Kidney tubule cell (primary cell): ENCODE measurements around the gene SH3D19.
"Not testable (repeated sequence)": the region's sequence is repeated elsewhere in the genome, so short reads cannot be mapped to it uniquely, and the experiment has no call there.

Experiments used
- DNase-seq: peaks from one replicate; pipeline ENCODE4 v3.0.0-alpha.2; 2018; ENCODE audit warnings: low spot score

Gene SH3D19

DNA sequence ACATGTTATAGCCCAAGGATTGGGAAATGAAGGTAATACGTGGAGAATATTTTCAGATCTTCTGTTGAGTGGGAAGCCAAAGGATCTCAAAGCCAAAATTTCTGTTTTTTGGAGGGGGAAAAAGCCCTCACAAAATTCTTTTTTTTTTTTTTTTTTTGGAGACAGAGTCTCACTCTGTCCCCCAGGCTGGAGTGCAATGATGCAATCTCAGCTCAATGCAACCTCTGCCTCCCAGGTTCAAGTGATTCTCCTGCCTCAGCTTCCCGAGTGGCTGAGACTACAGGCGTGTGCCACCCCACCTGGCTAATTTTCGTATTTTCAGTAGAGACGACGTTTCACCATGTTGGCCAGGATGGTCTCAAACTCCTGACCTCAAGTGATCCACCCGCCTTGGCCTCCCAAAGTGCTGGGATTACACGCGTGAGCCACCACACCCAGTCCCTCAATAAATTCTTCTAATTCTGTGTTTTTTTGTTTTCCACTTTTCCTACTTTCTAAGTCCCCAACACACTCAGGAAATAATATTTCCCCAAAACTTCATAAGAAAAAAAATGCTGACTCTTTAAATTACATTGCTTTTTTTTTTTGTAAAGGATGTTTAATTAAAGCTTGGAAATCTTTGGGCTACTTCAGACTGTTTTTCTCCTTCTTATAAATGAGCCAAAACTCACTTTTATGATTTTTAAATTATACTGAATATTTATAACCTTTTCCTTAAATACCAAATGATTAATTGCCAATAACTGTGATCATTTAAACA is 174.4 kb downstream of the SH3D19 start:
- no peak for DNase-seq

DNA sequence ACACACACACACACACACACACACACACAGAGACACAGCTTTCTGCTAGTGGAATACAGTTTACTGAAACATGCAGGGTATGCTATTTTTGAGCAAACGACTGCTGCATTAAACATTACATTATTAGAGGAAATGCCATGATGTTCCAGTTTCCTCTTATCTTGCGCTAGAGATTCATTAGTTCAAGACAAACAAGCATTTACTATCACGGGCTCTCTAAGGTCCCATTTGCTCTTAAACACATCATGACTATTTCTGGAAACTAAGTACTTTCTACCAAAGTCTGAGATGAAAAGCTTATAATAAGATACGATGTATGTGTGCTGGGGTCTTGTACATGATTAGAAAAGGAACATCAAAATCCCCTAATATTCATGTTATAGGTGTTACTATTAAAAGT is 177.1 kb downstream of the SH3D19 start:
- no peak for DNase-seq

GRCh38 chr4:151147000-151147399 is 178.4 kb downstream of the SH3D19 start:
- DNase-seq = no peak

GRCh38 chr4:151144329-151145072 is 180.9 kb downstream of the SH3D19 start:
- no peak for DNase-seq

GRCh38 chr4:151143811-151144210 is 181.6 kb downstream of the SH3D19 start:
- DNase-seq = no peak

DNA sequence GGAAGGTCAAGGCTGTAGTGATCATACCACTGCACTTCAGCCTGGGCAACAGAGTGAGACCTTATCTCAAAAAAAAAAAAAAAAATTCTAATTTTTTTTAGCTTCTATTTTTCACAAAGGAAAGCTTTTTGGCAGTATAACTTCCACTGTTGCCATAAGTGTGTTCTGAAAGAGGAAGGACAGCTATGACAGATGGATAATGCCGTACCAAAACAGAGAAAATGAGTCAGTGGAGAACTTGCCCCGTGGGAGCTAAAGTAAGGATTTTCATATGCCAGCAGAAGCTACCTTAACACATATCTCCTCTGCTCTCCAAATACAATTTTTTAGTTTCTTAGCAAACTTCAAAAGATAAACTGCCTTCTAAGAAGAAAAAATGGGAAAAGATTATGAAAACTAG is 182.2 kb downstream of the SH3D19 start:
- no peak for DNase-seq

DNA sequence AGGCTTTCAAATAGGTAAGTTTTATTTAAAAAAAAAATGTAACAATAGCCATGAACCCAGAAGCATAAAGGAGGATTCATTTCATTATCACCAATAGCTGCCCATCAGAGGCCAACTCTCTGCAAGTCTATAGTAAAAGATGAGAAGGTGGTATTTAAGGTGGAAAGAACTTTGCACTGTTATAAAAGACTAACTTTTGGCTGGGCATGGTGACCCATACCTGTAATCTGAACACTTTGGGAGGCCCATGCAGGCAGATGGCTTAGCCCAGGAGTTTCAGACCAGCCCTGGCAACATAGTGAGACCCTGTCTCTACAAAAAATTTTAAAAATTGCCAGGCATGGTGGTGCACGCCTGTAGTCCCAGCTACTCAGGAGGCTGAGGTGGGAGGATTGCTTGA is 182.6 kb downstream of the SH3D19 start:
- DNase-seq = no peak

GRCh38 chr4:151139814-151140213 is 185.6 kb downstream of the SH3D19 start:
- DNase-seq = no peak

GRCh38 chr4:151136048-151136447 is 189.4 kb downstream of the SH3D19 start:
- DNase-seq = not testable (repeated sequence)

DNA sequence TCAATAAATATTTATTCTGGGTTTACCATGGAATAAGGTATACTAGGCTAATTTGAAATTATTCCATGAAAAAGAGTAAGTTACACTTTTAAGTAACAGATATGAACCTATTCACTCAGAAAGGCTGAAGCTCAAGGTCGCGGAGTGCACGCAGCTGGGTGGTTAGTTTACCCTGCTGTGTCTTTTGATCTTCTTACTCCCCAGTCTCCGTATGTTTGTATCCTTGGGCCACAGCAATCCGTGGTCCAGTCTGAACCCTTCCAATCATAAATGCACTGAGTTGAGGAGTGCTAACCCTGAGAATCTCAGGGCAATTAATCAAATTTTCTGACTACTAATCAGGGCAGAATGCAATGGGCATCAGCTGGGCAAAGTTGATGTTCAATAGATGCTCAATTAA is 192.1 kb downstream of the SH3D19 start:
- no peak for DNase-seq

DNA sequence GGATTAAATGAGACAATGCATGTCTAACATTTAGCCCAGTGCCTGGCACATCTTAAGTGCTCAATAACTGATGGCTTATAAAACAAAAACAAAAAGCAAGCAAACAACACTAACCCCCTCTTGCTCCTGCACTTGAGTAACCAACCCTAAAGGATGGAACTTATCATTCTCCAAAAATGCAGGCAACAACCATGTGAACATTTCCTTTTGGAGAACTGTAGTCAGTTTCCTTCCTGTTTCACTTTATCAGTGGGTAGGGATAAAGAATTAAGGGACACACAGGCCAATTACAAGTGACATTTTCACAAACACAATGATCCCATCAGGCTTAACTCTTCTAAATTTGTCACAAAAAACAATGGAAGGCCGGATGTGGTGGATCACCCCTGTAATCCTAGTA is 195.6 kb downstream of the SH3D19 start:
- peak; percentile 51 for DNase-seq

DNA sequence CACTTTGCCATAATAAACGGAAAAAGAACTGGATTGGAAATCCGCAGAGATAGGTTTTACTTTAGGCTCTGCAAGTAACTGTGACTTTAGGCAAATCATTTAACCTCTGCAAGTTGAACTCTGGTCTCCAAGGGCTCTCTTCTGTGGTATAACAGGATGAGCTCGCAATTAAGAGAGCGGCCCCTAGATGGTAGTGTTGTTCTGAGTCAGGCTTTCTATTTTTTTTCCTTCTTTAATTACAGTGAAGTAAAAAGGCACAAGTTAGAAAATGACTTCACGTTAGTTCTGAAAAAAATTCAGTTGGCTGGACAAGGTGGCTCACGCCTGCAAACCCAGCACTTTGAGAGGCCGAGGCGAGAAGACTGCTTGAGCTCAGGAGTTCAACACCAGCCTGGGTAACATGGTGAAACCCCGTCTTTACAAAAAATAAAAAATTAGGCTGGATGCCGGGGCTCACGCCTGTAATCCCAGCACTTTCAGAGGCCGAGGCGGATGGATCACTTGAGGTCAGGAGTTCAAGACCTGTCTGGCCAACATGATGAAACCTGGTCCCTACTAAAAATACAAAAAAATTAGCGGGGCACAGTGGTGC is 207.9 kb downstream of the SH3D19 start:
- peak; percentile 68 for DNase-seq

- DNase-seq = no peak
Measured at GRCh38 chr4:151114986-151115385, 210.4 kb downstream of the SH3D19 start.

- no peak for DNase-seq
Measured at GRCh38 chr4:151114338-151114737, 211.1 kb downstream of the SH3D19 start.

DNA sequence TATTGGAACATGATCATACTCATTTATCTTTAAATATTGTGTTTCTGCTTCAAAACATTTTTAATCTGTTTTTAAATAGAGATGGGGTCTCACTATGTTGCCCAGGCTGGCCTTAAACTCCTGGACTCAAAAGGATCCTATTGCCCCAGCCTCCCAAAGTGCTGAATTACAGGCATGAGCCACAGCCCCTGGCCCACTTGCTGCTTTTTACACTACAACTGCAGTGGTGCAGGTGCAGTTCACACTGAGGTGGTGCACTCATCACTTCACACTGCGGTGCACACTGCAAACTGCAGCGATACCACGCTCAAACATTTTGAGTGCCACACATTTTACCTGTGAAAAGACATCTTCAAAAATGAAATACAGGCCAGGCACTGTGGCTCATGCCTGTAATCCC is 215.2 kb downstream of the SH3D19 start:
- DNase-seq = no peak

DNA sequence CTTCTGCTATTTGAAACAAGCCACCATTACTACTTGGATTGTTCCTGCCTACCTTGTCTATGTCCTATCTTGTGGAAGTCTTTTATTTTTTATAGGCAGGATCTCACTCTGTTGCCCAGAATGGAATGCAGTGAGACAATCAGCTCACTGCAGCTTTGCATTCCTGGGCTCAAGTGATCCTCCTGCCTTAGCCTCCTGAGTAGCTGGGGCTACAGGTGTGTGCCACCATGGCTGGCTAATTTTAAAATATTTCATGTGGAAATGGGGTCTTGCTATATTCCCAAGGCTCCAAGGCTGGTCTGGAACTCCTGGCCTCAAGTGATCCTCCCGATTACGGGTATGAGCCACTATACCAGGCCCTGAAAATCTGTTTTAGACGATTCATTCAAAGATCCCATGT is 218.3 kb downstream of the SH3D19 start:
- DNase-seq = no peak

DNA sequence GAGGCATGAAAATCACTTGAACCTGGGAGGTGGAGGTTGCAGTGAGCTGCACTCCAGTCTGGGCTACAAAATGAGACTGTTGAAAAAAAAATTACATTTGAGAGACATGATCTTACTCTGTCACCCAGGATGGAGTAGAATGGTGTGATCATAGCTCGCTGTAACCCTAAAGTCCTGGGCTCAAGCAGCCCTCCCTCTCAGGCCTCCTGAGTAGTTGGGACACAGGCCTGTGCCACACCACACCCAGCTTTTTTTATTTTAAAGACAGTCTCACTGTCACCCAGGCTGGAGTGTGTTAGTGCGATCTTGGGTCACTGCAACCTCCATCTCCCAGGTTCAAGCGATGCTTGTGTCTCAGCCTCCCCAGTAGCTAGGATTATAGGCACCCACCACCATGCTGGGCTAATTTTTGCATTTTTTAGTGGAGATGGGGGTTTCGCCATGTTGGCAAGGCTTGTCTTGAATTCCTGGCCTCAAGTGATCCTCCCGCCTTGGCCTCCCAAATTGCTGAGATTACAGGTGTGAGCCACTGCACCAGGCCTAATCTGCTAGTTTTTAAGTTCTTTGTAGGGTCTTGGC is 219.9 kb downstream of the SH3D19 start:
- no peak for DNase-seq

GRCh38 chr4:151104621-151105020 is 220.8 kb downstream of the SH3D19 start:
- DNase-seq = no peak

- DNase-seq = no peak
Measured at GRCh38 chr4:151103758-151104157, 221.6 kb downstream of the SH3D19 start.

GRCh38 chr4:151100531-151100930 is 224.9 kb downstream of the SH3D19 start:
- DNase-seq = no peak

DNA sequence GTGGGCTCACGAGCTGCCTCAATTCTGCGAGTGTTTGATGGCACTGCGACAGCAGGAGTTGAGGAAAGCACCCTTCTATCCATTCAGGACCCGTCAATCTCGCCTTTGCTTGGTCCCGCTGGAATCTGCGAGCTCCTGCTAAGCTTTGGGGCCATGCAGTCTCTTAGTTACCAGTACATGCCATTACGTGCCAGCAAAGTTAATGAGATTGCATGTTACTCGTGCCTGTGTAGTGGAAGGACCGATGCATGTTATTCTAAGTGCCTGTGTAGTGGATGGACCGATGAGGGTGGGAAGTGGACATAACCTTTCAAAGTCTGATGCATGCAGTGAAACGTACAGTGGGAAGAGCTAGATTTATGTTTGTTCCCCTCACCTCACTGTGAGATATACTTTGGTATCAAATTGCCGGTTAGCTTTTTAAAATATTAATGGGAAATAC is 225.4 kb downstream of the SH3D19 start:
- peak; percentile 32 for DNase-seq

DNA sequence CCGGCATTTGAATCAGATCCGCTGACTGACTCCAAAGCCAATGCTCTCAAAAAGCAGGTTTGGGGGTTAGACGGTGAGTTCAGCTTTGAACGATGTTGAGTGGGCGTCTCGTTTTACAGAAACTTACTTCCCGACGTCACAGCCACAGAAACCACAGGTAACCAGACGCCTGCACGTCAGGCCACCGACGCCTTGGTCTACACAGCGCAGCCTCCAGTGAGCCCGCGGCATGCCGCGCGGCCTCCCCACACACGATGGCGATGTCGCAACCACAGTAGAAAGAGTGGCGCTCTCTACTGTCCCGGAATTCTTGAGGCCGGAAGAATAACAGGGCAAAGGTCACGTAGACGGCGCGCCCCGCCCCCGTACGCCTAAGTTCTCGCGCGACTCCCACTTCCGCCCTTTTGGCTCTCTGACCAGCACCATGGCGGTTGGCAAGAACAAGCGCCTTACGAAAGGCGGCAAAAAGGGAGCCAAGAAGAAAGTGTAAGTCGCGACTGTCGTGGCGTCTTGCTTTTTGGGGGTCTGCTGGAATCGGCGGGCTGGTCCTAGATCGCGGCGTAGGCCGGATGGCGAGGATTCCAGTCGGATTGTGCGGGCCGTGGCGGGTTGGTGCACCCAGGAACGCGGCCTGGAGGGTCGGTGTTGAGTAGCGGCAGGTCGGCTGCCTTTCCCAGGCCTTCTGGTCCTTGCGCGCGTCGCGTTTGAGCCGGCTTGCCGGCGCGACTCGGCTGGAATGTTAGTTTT is 226.0 kb downstream of the SH3D19 start, which contains the start of gene RPS3A:
RPS3A (plus strand) TSS at position 400 of the 747 bp plus-strand sequence; CDS start at position 425, 25 bp downstream.
- DNase-seq = peak; percentile 98
